ENCODE measurements around the gene RBBP4.
A peak's percentile ranks its signal among the peaks of the same experiment; 100 is the strongest.

Gene RBBP4

DNA sequence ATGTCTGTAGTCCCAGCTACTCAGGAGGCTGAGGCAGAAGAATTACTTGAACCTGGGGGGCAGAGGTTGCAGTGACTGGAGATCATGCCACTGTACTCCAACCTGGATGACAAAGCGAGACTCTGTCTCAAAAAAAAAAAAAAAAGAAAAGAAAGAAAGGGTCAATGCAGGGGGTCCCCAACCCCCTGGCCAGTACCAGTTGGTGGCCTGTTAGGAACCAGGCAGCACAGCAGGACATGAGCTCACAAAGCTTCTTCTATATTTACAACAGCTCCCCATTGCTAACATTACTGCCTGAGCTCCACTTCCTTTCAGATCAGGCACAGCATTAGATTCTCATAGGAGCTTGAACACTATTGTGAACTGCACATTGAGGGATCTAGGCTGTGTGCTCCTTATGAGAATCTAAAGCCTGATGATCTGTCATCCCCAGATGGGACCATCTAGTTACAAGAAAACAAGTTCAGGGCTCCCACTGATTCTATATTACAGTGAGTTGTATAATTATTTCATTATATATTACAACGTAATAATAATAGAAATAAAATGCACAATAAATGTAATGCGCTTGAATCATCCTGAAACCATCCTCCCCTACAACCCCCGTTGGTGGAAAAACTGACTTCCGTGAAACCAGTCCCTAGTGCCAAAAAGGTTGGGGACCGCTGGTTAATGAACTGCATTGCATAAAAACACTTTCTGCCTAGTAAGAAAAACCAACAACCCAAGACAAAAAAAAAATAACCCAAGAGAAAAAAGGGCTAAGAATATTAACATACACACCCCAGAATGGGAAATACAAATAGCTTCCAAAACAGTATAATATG is 3.5 kb upstream of the RBBP4 start:
- no peak for TF ChIP-seq ZFX (IDR thresholded peaks at IDR 0.05)
- TF ChIP-seq, protein P1, sequence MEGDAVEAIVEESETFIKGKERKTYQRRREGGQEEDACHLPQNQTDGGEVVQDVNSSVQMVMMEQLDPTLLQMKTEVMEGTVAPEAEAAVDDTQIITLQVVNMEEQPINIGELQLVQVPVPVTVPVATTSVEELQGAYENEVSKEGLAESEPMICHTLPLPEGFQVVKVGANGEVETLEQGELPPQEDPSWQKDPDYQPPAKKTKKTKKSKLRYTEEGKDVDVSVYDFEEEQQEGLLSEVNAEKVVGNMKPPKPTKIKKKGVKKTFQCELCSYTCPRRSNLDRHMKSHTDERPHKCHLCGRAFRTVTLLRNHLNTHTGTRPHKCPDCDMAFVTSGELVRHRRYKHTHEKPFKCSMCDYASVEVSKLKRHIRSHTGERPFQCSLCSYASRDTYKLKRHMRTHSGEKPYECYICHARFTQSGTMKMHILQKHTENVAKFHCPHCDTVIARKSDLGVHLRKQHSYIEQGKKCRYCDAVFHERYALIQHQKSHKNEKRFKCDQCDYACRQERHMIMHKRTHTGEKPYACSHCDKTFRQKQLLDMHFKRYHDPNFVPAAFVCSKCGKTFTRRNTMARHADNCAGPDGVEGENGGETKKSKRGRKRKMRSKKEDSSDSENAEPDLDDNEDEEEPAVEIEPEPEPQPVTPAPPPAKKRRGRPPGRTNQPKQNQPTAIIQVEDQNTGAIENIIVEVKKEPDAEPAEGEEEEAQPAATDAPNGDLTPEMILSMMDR (conservative IDR thresholded peaks at IDR 0.05), result no peak
- no peak overlapping the region for H3K27ac ChIP-seq

DNA sequence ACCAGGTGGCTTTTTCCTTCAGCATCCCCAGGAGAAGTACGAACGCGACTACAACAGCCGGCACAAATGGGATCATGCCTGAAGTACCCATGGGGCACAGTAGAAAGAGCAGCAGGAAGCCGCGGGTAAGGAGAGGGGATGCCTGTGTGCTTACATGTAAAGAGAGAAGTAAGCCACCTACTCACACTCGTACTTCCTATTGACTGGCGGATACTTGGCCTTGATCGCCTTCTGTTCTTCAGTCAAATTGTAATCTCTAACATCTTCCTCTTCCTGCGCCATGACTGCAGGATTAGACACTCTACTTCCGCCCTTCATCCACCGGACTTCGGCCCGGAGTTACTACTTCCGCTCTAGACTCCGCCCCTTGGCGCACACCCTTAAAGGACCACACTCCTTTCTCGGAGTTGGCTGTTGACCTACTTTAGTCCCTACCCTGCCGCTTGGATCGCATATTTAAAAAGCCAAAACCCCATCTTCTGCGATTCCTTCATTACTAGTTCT is 708 bp upstream of the RBBP4 start, which contains the start of gene ZBTB8OS:
Gene ZBTB8OS (minus strand): TSS at position 303 of the 504 bp plus-strand sequence. CDS start 21 bp downstream, at position 282.
- H3K27ac ChIP-seq, result peak within 1 kb of the TSS; percentile 97
- TF ChIP-seq, protein P1 (conservative IDR thresholded peaks at IDR 0.05), result no peak
- TF ChIP-seq ZFX (IDR thresholded peaks at IDR 0.05), result 0 out of 2 replicates have a peak, but pooled peaks have one; percentile 10

DNA sequence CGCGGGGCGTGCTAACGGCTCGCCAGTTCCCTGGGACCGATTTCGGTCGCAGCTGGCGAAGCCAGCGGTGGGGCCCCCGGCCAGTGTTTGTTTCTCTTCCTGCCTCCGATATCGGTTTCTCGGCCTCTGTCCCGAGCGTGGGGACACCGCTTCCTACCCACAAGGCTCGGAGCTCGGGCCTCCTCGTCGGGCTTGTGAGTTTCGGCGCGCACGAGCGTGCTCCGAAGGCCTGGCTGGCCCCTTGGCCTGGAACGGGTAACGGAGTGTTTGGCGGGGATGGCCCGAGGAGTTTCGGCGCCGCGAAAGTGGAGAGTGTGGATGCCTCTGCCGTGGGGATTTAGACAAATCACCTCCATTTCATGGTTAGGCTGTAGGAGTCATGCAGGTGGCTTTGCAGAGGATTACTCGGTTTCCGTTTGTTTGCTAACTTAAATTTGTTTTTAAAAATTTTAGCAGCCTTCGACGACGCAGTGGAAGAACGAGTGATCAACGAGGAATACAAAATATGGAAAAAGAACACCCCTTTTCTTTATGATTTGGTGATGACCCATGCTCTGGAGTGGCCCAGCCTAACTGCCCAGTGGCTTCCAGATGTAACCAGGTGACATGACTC is 559 bp downstream of the RBBP4 start:
- TF ChIP-seq ZFX (IDR thresholded peaks at IDR 0.05), result peak; percentile 97
- TF ChIP-seq, protein P1 (conservative IDR thresholded peaks at IDR 0.05), result no peak
- peak overlapping the region; percentile 97 for H3K27ac ChIP-seq

DNA sequence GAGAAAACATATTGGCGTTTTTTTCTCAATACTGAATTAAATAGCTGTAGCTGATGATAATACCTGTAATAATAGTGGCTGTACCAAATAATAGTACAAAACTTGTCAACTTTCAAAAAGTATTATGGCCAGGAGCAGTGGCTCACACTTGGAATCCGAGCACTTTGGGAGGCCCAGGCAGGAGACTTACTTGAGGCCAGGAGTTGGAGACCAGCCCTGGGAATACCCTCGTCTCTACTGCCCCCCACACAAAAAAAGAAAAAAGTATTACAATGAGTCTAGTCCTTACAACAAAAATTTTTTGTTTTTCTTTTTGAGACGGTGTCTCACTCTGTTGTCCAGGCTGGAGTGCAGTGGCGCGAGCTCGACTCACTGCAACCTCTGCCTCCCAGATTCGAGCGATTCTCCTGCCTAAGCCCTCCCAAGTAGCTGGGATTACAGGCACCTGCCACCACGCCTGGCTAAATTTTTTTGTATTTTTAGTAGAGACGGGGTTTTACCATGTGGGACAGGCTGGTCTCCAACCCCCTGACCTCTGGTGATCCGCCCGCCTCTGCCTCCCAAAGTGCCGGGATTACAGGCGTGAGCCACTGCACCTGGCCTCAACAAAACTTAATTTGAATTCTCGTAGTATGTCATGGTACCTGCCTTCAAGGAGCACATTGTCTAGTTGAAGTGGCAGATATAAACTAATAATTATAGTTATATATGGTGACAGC is 1.4 kb downstream of the RBBP4 start:
- TF ChIP-seq, protein P1 (conservative IDR thresholded peaks at IDR 0.05), result no peak
- no peak for TF ChIP-seq ZFX (IDR thresholded peaks at IDR 0.05)
- H3K27ac ChIP-seq, result peak overlapping the region; percentile 97

DNA sequence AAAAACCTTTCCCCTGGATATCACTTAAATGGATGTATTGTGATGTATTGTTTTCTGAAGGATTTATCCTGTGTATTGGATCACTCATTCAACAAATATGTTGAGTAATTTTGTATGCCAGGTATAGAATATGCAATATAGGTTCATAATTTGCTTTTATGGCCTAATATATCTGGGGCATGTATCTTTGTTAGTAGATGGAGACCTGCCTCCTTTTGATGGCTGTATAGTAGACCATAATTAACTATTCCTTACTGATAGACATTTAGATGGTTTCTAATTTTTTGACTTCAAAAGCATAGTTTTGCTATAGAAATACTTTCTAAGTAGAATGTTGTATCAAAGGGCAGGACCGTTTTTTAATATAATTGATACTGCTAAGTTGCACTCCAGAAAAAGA is 8.6 kb downstream of the RBBP4 start:
- no peak overlapping the region for H3K27ac ChIP-seq
- TF ChIP-seq, protein P1 (conservative IDR thresholded peaks at IDR 0.05), result no peak
- no peak for TF ChIP-seq ZFX (IDR thresholded peaks at IDR 0.05)

DNA sequence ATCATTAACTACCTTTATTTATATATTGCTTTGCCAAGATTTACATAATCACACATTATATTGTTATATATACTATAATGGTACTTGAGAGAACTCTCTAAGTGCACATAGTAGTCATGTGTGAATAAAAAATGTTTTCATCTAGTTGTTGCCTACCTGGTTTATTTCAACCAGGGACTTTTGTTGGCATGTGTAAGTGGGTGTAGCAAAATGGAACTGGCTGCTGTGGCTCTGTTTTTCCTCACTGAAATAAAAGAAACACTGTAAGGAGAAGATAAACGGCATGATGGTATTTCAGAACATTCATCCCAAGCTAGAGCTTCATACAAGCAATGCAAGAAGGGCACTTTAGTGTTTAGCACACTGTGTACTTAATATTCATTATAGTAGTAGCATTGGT is 14.9 kb downstream of the RBBP4 start:
- H3K27ac ChIP-seq, result no peak overlapping the region
- TF ChIP-seq, protein P1 (conservative IDR thresholded peaks at IDR 0.05), result no peak
- TF ChIP-seq ZFX (IDR thresholded peaks at IDR 0.05), result no peak
